ENCODE results near the gene PANK4. TPM values are rescaled to one million over a fixed set of nuclear protein-coding genes. Genes with fewer than 3 reads are reported as not detected.

PANK4 gene
- total and polyA plus RNA-seq, 4 donors = 6.2 to 26.8 (median 12.6) TPM

- H3K27me3 ChIP-seq (ENCODE audit: control insufficient read depth in 4 of 4, insufficient read depth in 4 of 4, low read length in 3 of 4) = no peaks in the 10 kb centered on the region
- peaks cover 49 to 68% (median 60%) of the 10 kb centered on the region in 4 donors for H3K4me1 ChIP-seq (ENCODE audit: control insufficient read depth in 4 of 4, insufficient read depth in 4 of 4, low read length in 3 of 4)
- no peak overlapping the region for H3K4me3 ChIP-seq (ENCODE audit: low read depth in 1 of 3, low read length in 3 of 3)
- H3K9ac ChIP-seq (ENCODE audit: low read depth in 1 of 2, low read length in 2 of 2) = no peak overlapping the region
- no peak for DNase-seq (ENCODE audit: low spot score)
- TF ChIP-seq EGR1 (IDR thresholded peaks at IDR 0.05; ENCODE audit: low read depth in 2 of 2) (peak in 1 of 2 donors; percentile 65), TAF1 (conservative IDR thresholded peaks at IDR 0.05) (no peak), NR2F2 (IDR thresholded peaks at IDR 0.05) (peak; percentile 66), JUND (IDR thresholded peaks at IDR 0.05) (no peak), HNF4A (conservative IDR thresholded peaks at IDR 0.05) (peak; percentile 58 to 77), YY1 (IDR thresholded peaks at IDR 0.05) (no peak), RXRA (IDR thresholded peaks at IDR 0.05) (peak; percentile 70 to 72), FOXA2 (IDR thresholded peaks at IDR 0.05) (no peak), ATF3 (IDR thresholded peaks at IDR 0.05) (no peak), RAD21 (IDR thresholded peaks at IDR 0.05) (peak; percentile 24 to 40), FOXA1 (IDR thresholded peaks at IDR 0.05) (no peak), HNF4G (IDR thresholded peaks at IDR 0.05) (no peak), SP1 (IDR thresholded peaks at IDR 0.05) (peak; percentile 62), GABPA (IDR thresholded peaks at IDR 0.05 in 1 of 2, conservative IDR thresholded peaks at IDR 0.05 in 1 of 2) (no peak)
- TF ChIP-seq, protein P1, sequence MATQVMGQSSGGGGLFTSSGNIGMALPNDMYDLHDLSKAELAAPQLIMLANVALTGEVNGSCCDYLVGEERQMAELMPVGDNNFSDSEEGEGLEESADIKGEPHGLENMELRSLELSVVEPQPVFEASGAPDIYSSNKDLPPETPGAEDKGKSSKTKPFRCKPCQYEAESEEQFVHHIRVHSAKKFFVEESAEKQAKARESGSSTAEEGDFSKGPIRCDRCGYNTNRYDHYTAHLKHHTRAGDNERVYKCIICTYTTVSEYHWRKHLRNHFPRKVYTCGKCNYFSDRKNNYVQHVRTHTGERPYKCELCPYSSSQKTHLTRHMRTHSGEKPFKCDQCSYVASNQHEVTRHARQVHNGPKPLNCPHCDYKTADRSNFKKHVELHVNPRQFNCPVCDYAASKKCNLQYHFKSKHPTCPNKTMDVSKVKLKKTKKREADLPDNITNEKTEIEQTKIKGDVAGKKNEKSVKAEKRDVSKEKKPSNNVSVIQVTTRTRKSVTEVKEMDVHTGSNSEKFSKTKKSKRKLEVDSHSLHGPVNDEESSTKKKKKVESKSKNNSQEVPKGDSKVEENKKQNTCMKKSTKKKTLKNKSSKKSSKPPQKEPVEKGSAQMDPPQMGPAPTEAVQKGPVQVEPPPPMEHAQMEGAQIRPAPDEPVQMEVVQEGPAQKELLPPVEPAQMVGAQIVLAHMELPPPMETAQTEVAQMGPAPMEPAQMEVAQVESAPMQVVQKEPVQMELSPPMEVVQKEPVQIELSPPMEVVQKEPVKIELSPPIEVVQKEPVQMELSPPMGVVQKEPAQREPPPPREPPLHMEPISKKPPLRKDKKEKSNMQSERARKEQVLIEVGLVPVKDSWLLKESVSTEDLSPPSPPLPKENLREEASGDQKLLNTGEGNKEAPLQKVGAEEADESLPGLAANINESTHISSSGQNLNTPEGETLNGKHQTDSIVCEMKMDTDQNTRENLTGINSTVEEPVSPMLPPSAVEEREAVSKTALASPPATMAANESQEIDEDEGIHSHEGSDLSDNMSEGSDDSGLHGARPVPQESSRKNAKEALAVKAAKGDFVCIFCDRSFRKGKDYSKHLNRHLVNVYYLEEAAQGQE (IDR thresholded peaks at IDR 0.05) = peak; percentile 46
- TF ChIP-seq, protein P2, sequence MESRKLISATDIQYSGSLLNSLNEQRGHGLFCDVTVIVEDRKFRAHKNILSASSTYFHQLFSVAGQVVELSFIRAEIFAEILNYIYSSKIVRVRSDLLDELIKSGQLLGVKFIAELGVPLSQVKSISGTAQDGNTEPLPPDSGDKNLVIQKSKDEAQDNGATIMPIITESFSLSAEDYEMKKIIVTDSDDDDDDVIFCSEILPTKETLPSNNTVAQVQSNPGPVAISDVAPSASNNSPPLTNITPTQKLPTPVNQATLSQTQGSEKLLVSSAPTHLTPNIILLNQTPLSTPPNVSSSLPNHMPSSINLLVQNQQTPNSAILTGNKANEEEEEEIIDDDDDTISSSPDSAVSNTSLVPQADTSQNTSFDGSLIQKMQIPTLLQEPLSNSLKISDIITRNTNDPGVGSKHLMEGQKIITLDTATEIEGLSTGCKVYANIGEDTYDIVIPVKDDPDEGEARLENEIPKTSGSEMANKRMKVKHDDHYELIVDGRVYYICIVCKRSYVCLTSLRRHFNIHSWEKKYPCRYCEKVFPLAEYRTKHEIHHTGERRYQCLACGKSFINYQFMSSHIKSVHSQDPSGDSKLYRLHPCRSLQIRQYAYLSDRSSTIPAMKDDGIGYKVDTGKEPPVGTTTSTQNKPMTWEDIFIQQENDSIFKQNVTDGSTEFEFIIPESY (IDR thresholded peaks at IDR 0.05) = no peak
- TF ChIP-seq, protein P3, sequence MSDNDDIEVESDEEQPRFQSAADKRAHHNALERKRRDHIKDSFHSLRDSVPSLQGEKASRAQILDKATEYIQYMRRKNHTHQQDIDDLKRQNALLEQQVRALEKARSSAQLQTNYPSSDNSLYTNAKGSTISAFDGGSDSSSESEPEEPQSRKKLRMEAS (IDR thresholded peaks at IDR 0.05) = peak; percentile 62
- TF ChIP-seq, protein P4, sequence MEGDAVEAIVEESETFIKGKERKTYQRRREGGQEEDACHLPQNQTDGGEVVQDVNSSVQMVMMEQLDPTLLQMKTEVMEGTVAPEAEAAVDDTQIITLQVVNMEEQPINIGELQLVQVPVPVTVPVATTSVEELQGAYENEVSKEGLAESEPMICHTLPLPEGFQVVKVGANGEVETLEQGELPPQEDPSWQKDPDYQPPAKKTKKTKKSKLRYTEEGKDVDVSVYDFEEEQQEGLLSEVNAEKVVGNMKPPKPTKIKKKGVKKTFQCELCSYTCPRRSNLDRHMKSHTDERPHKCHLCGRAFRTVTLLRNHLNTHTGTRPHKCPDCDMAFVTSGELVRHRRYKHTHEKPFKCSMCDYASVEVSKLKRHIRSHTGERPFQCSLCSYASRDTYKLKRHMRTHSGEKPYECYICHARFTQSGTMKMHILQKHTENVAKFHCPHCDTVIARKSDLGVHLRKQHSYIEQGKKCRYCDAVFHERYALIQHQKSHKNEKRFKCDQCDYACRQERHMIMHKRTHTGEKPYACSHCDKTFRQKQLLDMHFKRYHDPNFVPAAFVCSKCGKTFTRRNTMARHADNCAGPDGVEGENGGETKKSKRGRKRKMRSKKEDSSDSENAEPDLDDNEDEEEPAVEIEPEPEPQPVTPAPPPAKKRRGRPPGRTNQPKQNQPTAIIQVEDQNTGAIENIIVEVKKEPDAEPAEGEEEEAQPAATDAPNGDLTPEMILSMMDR (IDR thresholded peaks at IDR 0.05; ENCODE audit: low read depth, low read length, missing input control) = no peak
- 33% methylated on average over 12 of the region's 12 CpGs for WGBS
- H3K36me3 ChIP-seq (ENCODE audit: control insufficient read depth in 4 of 4, insufficient read depth in 3 of 4, low read depth in 1 of 4, low read length in 3 of 4) = no peaks in the 10 kb centered on the region
- no peaks in the 10 kb centered on the region for H3K9me3 ChIP-seq (ENCODE audit: control insufficient read depth in 4 of 4, low read length in 3 of 4)
- H3K27ac ChIP-seq (ENCODE audit: low read depth in 1 of 2, low read length in 2 of 2) = peak overlapping the region; percentile 87 to 95
Measured at GRCh38 chr1:2528016-2528415, 1.6 kb upstream of the PANK4 start.

All from liver (tissue), 9 donors.